GM23248 (cell line): ENCODE data around the gene FOXN3. TPM values are rescaled to one million over a fixed set of nuclear protein-coding genes. Genes with fewer than 3 reads are reported as not detected.

Experiments used
- DNase-seq: peaks from one replicate; pipeline ENCODE4 v3.0.0-alpha.2; 2015
- H2AFZ ChIP-seq: fragments of 200-600 bp; sonication (generic); 2 replicates; pipeline ENCODE4 v1.6.1; 2016; ENCODE audit warnings: antibody characterized with exemption
- H3F3A ChIP-seq: fragments of 200-600 bp; sonication (generic); 2 replicates; pipeline ENCODE4 v1.6.1; 2016; ENCODE audit warnings: mild to moderate bottlenecking, antibody characterized with exemption, mixed run types; ENCODE audit not compliant: insufficient read depth
- H3K27ac ChIP-seq: fragments of 200-600 bp; sonication (generic); 2 replicates; pipeline ENCODE4 v1.5.1; 2016; ENCODE audit warnings: mild to moderate bottlenecking
- H3K27me3 ChIP-seq: fragments of 200-600 bp; sonication (generic); replicated peaks from 2 replicates; pipeline ENCODE4 v1.6.1; 2016; ENCODE audit warnings: mild to moderate bottlenecking; ENCODE audit not compliant: insufficient read depth
- H3K36me3 ChIP-seq: fragments of 200-600 bp; sonication (generic); 2 replicates; pipeline ENCODE4 v1.6.1; 2016; ENCODE audit warnings: low read depth, mild to moderate bottlenecking
- H3K4me1 ChIP-seq: fragments of 200-600 bp; sonication (generic); 2 replicates; pipeline ENCODE4 v1.6.1; 2016; ENCODE audit warnings: mild to moderate bottlenecking; ENCODE audit not compliant: insufficient read depth
- H3K4me2 ChIP-seq: fragments of 200-600 bp; sonication (generic); one replicate; pipeline ENCODE4 v1.6.1; 2016; ENCODE audit warnings: mild to moderate bottlenecking; ENCODE audit not compliant: unreplicated experiment
- H3K4me3 ChIP-seq: fragments of 200-600 bp; sonication (generic); 2 replicates; pipeline ENCODE4 v1.5.1; 2016; ENCODE audit warnings: mild to moderate bottlenecking
- H3K79me2 ChIP-seq: fragments of 200-600 bp; sonication (generic); 2 replicates; pipeline ENCODE4 v1.6.1; 2016; ENCODE audit warnings: mild to moderate bottlenecking; ENCODE audit not compliant: insufficient read depth
- H3K9ac ChIP-seq: fragments of 200-600 bp; sonication (generic); 2 replicates; pipeline ENCODE4 v1.6.1; 2016; ENCODE audit warnings: mild to moderate bottlenecking
- H3K9me2 ChIP-seq: fragments of 200-600 bp; sonication (generic); 2 replicates; pipeline ENCODE4 v1.6.1; 2016; ENCODE audit warnings: mixed run types, mild to moderate bottlenecking, moderate library complexity; ENCODE audit not compliant: insufficient read depth
- H3K9me3 ChIP-seq: fragments of 200-600 bp; sonication (generic); one replicate; pipeline ENCODE4 v1.6.1; 2017; ENCODE audit warnings: low read depth
- H4K20me1 ChIP-seq: fragments of 200-600 bp; sonication (generic); 2 replicates; pipeline ENCODE4 v1.6.0; 2016; ENCODE audit not compliant: insufficient read depth
- EZH2 ChIP-seq: fragments of 200-600 bp; sonication (generic); IDR thresholded peaks from 2 replicates; pipeline ENCODE4 v1.6.1; 2018; ENCODE audit warnings: antibody characterized with exemption, mild to moderate bottlenecking; ENCODE audit not compliant: insufficient read depth, poor library complexity, severe bottlenecking
- EZH2phosphoT487 ChIP-seq: fragments of 200-600 bp; sonication (generic); IDR thresholded peaks from 2 replicates; pipeline ENCODE4 v1.6.1; 2018; ENCODE audit warnings: antibody characterized with exemption, moderate library complexity, mild to moderate bottlenecking, low read depth; ENCODE audit not compliant: insufficient read depth
- WGBS, 2 experiments: methylation state at CpG; one replicate each; pipeline ENCODE4 v1.1.6; 2015 to 2017; ENCODE audit warnings: low lambda C conversion rate in 2 of 2, low coverage in 1 of 2; ENCODE audit errors: missing lambda C conversion rate in 2 of 2; 5-methylcytosine and 5-hydroxymethylcytosine counted together
- in situ Hi-C: fragments of 300-500 bp; cut with MboI; formaldehyde crosslinking; loops from 2 replicates; pipeline ENCODE4 v1.15.0; 2020
- polyA plus RNA-seq: library from polyadenylated mRNA; unstranded; fragments of >200 nt; fragmentation: Nextera tagmentation; extraction: Ambion mirVana; gene quantifications from 2 replicates; pipeline ENCODE4 v1.2.1, GENCODE V29; 2016
- total RNA-seq: library from RNA; depleted of rRNA; stranded (reverse); fragments of >200 nt; shearing (Covaris generic); gene quantifications from 2 replicates; pipeline ENCODE4 v1.2.3, GENCODE V29; 2014

The FOXN3 gene
- total and polyA plus RNA-seq, 2 experiments from 2014 or later, result 18.6 to 19.0 TPM

- Histone ChIP-seq H3K4me2 (no peak overlapping the region), H3K9me2 (no peaks in the 10 kb centered on the region), H3K4me1 (no peaks in the 10 kb centered on the region), H3F3A (no peaks in the 10 kb centered on the region), H3K9ac (no peak overlapping the region), H3K27me3 (no peaks in the 10 kb centered on the region), H2AFZ (no peak overlapping the region), H3K4me3 (no peak overlapping the region), H3K36me3 (no peaks in the 10 kb centered on the region), H3K27ac (no peak overlapping the region), H3K9me3 (no peaks in the 10 kb centered on the region), H4K20me1 (no peaks in the 10 kb centered on the region), H3K79me2 (peaks cover 88% of the 10 kb centered on the region)
- TF ChIP-seq EZH2phosphoT487 (no peak), EZH2 (no peak)
- in situ Hi-C loops, result no loop called here
- 46 to 56% methylated on average over 7 of the region's 7 CpGs for WGBS, 2 experiments
- DNase-seq, result no peak
Measured at GRCh38 chr14:89399157-89399556, 17.9 kb downstream of the FOXN3 start.

GRCh38 chr14:89397569-89398230 is 19.3 kb downstream of the FOXN3 start:
- Histone ChIP-seq H3K36me3 (no peaks in the 10 kb centered on the region), H3K9me2 (no peaks in the 10 kb centered on the region), H3K4me1 (no peaks in the 10 kb centered on the region), H3K27me3 (no peaks in the 10 kb centered on the region), H3K9me3 (no peaks in the 10 kb centered on the region), H3K9ac (no peak overlapping the region), H3K79me2 (peaks cover 89% of the 10 kb centered on the region), H3K4me3 (no peak overlapping the region), H3F3A (no peaks in the 10 kb centered on the region), H4K20me1 (no peaks in the 10 kb centered on the region), H2AFZ (no peak overlapping the region), H3K27ac (no peak overlapping the region), H3K4me2 (no peak overlapping the region)
- WGBS, 2 experiments, result 88 to 91% methylated on average over 3 of the region's 3 CpGs
- in situ Hi-C loops, result no loop called here
- no peak for DNase-seq
- TF ChIP-seq EZH2phosphoT487 (no peak), EZH2 (no peak)

DNA sequence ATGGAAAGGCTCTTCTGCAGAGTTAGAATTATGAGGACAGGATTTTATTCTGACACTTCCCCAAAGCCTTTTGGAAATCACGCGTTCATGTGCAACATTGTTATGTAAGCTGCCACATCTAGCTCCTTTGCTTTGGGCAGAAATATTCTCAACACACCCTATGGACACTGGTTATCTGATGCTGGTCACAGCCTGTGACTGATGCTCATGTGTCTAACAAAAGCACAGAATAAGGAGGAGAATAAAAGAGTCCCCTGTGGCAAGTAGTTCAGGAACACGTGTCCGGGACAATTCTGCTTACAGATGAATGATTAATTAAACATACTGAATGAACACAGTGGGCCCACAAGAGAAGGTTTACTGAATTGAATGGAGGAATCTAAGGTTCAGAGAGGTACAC is 22.1 kb downstream of the FOXN3 start:
- Histone ChIP-seq H3K27ac (no peak overlapping the region), H4K20me1 (no peaks in the 10 kb centered on the region), H3F3A (no peaks in the 10 kb centered on the region), H3K27me3 (no peaks in the 10 kb centered on the region), H3K9ac (no peak overlapping the region), H3K36me3 (no peaks in the 10 kb centered on the region), H3K4me1 (no peaks in the 10 kb centered on the region), H3K9me3 (no peaks in the 10 kb centered on the region), H2AFZ (no peak overlapping the region), H3K4me2 (no peak overlapping the region), H3K9me2 (no peaks in the 10 kb centered on the region), H3K4me3 (no peak overlapping the region), H3K79me2 (peaks cover 85% of the 10 kb centered on the region)
- no peak for DNase-seq
- 33 to 42% methylated on average over 4 of the region's 4 CpGs for WGBS, 2 experiments
- TF ChIP-seq EZH2, result no peak
- TF ChIP-seq EZH2phosphoT487, result no peak
- in situ Hi-C loops, result no loop called here

DNA sequence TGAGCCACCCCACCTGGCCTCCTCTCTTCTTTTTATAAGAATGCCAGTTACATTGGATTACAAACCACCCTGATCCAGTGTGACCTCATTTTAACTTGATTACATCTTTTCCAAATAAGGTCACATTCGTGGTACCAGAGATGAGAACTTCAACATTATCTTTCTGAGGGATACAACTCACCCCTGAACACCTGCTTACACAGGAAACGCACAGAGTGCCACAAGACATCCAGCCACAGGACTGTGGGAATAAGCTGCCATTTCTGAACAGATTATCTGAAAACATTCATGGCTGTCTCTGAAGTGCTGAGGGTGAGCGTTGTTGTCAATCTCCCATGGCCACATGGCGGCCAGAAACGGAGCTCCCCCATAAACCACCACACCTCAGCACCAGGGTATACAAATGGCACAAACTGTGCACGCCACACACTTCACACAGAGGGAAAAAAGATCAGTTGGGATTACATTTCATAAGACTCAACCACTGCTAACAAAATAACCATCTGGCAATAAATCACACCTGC is 23.7 kb downstream of the FOXN3 start:
- Histone ChIP-seq H3K79me2 (peaks cover 86% of the 10 kb centered on the region), H3K9me3 (no peaks in the 10 kb centered on the region), H3K9ac (no peak overlapping the region), H3K36me3 (no peaks in the 10 kb centered on the region), H3K27ac (no peak overlapping the region), H3K9me2 (no peaks in the 10 kb centered on the region), H2AFZ (no peak overlapping the region), H3K4me3 (no peak overlapping the region), H3F3A (no peaks in the 10 kb centered on the region), H3K4me1 (no peaks in the 10 kb centered on the region), H4K20me1 (no peaks in the 10 kb centered on the region), H3K27me3 (no peaks in the 10 kb centered on the region), H3K4me2 (no peak overlapping the region)
- in situ Hi-C loops, result no loop called here
- TF ChIP-seq EZH2phosphoT487 (no peak), EZH2 (no peak)
- 91 to 92% methylated on average over 6 of the region's 6 CpGs for WGBS, 2 experiments
- no peak for DNase-seq
